ENCODE measurements around the gene PFKFB4.

The PFKFB4 gene

GRCh38 chr3:48587686-48588085 is 31.1 kb upstream of the PFKFB4 start:
- DNase-seq (ENCODE audit: low read depth): no peak
- H3K4me3 ChIP-seq (ENCODE audit: control insufficient read depth, low read depth, low read length): no peak overlapping the region
- no peak for TF ChIP-seq CTCF (IDR thresholded peaks at IDR 0.05; ENCODE audit: control insufficient read depth, insufficient read depth, low read depth, low read length, missing control alignments)

GRCh38 chr3:48585411-48585810 is 28.8 kb upstream of the PFKFB4 start:
- DNase-seq (ENCODE audit: low read depth): no peak
- H3K4me3 ChIP-seq (ENCODE audit: control insufficient read depth, low read depth, low read length): no peak overlapping the region
- TF ChIP-seq CTCF (IDR thresholded peaks at IDR 0.05; ENCODE audit: control insufficient read depth, insufficient read depth, low read depth, low read length, missing control alignments): no peak

GRCh38 chr3:48584836-48585235 is 28.2 kb upstream of the PFKFB4 start:
- TF ChIP-seq CTCF (IDR thresholded peaks at IDR 0.05; ENCODE audit: control insufficient read depth, insufficient read depth, low read depth, low read length, missing control alignments): no peak
- H3K4me3 ChIP-seq (ENCODE audit: control insufficient read depth, low read depth, low read length): no peak overlapping the region
- no peak for DNase-seq (ENCODE audit: low read depth)

- TF ChIP-seq CTCF (IDR thresholded peaks at IDR 0.05; ENCODE audit: control insufficient read depth, insufficient read depth, low read depth, low read length, missing control alignments): no peak
- H3K4me3 ChIP-seq (ENCODE audit: control insufficient read depth, low read depth, low read length): no peak overlapping the region
- no peak for DNase-seq (ENCODE audit: low read depth)
Measured at GRCh38 chr3:48581621-48582481, 25.2 kb upstream of the PFKFB4 start.

- no peak overlapping the region for H3K4me3 ChIP-seq (ENCODE audit: control insufficient read depth, low read depth, low read length)
- no peak for DNase-seq (ENCODE audit: low read depth)
- TF ChIP-seq CTCF (IDR thresholded peaks at IDR 0.05; ENCODE audit: control insufficient read depth, insufficient read depth, low read depth, low read length, missing control alignments): no peak
Measured at GRCh38 chr3:48576647-48577046, 20.0 kb upstream of the PFKFB4 start.

GRCh38 chr3:48575366-48575765 is 18.8 kb upstream of the PFKFB4 start:
- no peak for DNase-seq (ENCODE audit: low read depth)
- no peak overlapping the region for H3K4me3 ChIP-seq (ENCODE audit: control insufficient read depth, low read depth, low read length)
- TF ChIP-seq CTCF (IDR thresholded peaks at IDR 0.05; ENCODE audit: control insufficient read depth, insufficient read depth, low read depth, low read length, missing control alignments): no peak

All from AG09309 (cell line).